Prostate gland (tissue), 2 donors: ENCODE results near the gene BNC2.

Experiments
- CTCF ChIP-seq, 4 experiments: fragments of 200-600 bp in 2 of 4; fragments of 450-650 bp in 2 of 4; sonication (generic) in 2 of 4; IDR thresholded peaks; 1 replicate in 3 of 4; 2 replicates in 1 of 4; pipeline ENCODE4 v1.5.1; 2016 to 2019; ENCODE audit warnings: antibody characterized with exemption in 4 of 4, mild to moderate bottlenecking in 2 of 4, moderate library complexity in 2 of 4
- POLR2A ChIP-seq: fragments of 450-650 bp; IDR thresholded peaks from one replicate; pipeline ENCODE4 v1.6.1; 2016; ENCODE audit warnings: antibody characterized with exemption, mild to moderate bottlenecking

DNA sequence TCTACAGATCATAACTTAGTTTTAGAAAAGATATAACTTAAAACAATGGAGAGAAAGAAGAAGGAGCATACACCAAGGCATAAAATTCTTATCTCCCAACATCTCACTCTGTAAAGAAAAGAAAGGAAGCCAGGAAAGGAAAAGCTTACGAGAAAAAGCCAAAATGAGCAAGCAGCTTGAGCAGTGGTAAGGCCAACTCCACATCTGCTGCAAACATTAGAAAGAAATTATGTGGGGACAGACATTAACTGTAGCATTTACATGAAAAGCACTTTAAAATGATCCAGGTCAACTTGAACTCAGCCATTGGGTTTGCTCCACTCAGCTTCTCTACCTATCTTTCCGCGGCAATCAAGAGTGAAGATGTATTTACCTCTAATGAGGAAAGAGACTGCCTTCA lies 176.9 kb downstream of the BNC2 start:
- TF ChIP-seq POLR2A (no peak), CTCF (IDR thresholded peaks at IDR 0.05) (no peak)
